ENCODE data around the gene EZH1.

EZH1 gene

DNA sequence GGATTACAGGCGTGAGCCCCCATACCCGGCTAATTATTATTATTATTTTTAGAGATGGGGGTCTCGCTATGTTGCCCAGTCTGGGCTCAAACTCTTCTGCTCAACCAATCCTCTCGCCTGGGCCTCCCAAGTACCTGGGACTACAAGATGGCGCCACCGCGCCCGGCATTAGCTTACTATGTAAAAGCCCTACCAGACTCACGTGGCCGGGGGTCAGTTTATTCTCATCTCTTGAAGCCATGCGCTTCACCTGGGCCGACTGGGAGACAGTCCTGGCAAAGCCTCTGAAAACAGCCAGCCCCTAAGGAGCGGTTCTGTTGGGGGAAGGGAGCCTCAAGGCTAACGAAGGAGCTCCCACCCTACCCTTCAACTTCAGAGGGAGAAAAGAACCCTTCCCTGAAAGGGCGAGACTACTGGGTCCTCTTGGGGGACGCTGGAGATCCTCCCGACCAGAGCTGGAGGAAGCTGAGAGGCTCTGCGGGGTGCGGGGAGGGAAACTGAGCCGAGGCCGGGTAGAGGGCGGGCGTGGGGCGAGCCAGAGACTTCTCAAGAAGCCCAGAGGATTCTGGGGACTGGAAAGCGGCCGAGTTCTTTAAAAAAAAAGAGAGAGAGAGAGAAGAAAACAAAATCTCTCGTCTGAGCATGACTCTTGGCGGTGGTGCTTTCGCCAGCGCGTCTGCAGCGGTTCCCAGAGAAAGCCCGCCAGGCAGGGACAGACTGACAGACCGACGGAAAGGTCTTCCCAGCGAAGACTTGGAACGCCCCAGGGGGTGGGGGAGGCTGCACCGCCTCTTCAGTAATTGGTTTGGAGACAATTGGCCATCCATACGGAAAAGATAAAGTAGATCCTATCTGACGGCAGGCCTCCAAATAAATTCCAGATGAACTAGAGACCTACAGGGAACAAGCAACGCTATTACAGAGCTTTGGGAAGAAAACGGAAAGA is 91.4 kb downstream of the EZH1 start:
- TF ChIP-seq, protein P1, sequence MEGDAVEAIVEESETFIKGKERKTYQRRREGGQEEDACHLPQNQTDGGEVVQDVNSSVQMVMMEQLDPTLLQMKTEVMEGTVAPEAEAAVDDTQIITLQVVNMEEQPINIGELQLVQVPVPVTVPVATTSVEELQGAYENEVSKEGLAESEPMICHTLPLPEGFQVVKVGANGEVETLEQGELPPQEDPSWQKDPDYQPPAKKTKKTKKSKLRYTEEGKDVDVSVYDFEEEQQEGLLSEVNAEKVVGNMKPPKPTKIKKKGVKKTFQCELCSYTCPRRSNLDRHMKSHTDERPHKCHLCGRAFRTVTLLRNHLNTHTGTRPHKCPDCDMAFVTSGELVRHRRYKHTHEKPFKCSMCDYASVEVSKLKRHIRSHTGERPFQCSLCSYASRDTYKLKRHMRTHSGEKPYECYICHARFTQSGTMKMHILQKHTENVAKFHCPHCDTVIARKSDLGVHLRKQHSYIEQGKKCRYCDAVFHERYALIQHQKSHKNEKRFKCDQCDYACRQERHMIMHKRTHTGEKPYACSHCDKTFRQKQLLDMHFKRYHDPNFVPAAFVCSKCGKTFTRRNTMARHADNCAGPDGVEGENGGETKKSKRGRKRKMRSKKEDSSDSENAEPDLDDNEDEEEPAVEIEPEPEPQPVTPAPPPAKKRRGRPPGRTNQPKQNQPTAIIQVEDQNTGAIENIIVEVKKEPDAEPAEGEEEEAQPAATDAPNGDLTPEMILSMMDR (IDR thresholded peaks at IDR 0.05; ENCODE audit: insufficient read depth, low read depth, low read length, missing control alignments) = no peak
- H3K4me3 ChIP-seq (ENCODE audit: low read depth, low read length) = no peak overlapping the region
- no peak for DNase-seq (ENCODE audit: low read depth)

- H3K4me3 ChIP-seq (ENCODE audit: low read depth, low read length) = no peak overlapping the region
- TF ChIP-seq, protein P1 (IDR thresholded peaks at IDR 0.05; ENCODE audit: insufficient read depth, low read depth, low read length, missing control alignments) = no peak
- no peak for DNase-seq (ENCODE audit: low read depth)
These were observed 93.4 kb downstream of the EZH1 start for GRCh38 chr17:42651392-42651791.
